COLO668 (cell line): ENCODE data around the gene IL11.
"Not testable (repeated sequence)": the region's sequence is repeated elsewhere in the genome, so short reads cannot be mapped to it uniquely, and the experiment has no call there.

ENCODE experiments used
- DNase-seq: peaks from one replicate; lab custom pipeline; 2025; ENCODE audit not compliant: unreplicated experiment; lab: John Stamatoyannopoulos, UW

Gene IL11

DNA sequence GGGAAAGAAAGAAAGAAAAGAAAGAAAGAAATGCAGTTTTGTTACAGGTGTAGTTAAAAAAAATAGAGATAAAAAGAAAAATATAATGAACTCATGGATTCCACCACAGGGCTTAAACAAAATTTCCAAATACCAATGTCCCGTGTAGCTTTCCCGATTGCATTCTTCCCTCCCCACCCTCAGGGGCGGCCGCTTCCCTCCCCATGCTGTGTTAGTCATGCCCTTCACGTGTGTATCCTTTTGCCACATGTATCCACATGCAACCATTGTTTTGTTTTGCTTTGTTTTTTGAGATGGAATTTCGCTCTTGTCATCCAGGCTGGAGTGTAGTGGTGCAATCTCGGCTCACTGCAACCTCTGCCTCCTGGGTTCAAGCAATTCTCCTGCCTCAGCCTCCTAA, 34.2 kb downstream of the IL11 start:
- no peak for DNase-seq

DNA sequence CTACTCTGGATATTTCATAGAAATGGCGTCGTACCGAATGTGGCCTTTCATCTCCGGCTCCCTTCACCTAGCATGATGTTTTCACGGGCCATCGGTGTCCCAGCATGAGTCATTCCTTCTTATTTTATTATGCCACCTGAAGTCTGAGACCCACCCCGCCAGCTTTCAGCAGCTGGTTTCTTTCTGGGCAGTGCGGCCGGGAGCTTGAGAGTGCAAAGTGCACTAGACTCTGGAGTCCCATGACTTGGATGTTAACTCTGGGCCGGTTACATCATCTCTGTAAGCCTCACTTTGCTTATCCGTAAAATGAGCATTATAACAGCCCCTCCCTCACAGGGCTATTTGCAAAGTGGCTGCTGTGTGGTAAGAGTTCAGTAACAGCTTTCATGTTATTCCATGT, 36.4 kb downstream of the IL11 start:
- peak; percentile 58 for DNase-seq

DNA sequence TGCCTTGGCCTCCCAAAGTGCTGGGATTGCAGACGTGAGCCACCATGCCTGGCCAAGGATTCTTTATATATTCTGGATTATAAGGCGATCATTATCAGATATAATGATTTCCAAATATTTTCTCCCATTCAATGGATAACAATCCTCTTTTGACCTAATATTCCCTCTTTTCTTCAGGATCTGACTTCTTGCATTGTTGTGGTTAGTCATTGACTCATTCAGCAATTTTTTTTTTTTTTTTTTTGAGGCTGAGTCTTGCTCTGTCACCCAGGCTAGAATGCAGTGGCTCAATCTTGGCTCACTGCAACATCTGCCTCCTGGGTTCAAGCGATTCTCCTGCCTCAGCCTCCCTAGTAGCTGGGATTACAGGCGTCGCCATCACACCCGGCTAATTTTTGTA, 40.5 kb downstream of the IL11 start:
- DNase-seq, result not testable (repeated sequence)

DNA sequence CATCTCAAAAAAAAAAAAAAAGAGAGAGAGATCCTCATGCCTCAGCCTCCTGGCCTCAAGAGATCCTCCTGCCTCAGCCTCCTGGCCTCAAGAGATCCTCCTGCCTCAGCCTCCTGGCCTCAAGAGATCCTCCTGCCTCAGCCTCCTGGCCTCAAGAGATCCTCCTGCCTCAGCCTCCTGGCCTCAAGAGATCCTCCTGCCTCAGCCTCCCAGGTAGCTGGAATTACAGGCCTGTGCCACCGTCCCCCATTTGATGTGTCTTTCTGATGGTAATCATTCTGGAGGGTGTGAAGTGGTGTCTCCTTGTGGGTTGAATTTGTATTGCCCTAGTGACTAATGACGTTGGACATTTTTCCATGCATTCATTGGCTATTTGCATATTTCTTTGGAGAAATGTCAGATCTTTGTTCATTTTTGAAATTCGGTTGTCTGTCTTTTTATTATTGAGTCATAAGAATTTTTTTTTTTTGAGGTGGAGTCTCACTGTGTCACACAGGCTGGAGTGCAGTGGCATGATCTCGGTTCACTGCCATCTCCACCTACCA, 41.4 kb downstream of the IL11 start:
- DNase-seq, result not testable (repeated sequence)

DNA sequence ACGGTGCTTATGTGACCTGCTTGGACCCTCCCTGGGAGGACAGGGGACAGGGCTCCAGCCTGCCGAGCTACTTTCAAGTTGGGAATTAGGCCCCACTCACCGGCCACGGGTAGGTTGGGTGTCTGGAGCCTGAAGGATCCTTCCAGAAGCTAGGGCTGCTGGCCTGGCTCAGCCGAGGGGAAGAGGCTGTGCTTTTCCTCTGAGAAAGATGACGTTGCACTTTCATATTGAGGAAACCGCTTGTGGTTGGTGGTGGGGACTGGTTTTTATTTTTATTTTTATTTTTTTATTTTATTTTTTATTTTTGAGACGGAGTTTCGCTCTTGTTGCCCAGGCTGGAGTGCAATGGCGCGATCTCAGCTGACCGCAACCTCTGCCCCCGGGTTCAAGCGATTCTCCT, 45.1 kb downstream of the IL11 start, which contains the start of gene TMEM150B:
TMEM150B (minus strand) TSS at position 170 of the 400 bp plus-strand sequence. CDS start 4,305 bp downstream, outside the sequence.
- no peak for DNase-seq

DNA sequence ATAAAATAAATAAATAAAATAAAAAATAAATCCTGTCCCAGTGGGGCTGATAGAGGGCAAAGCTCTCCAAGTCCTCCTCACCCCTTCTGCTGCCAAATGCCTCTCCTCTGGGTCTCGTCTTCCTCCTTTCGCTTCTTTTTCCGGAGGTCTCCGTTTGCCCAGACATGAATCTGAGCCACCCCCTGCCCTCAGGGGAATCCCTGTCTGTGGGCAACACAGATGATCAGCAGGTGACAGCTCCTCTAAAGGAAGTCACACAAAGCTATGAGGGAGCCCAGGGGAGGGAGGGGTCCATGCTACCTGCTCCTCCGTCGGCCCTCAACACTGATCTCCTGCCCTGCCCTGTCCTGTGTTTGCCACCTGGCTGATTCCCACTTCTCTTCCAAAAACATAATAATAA, 45.6 kb downstream of the IL11 start:
- no peak for DNase-seq

DNA sequence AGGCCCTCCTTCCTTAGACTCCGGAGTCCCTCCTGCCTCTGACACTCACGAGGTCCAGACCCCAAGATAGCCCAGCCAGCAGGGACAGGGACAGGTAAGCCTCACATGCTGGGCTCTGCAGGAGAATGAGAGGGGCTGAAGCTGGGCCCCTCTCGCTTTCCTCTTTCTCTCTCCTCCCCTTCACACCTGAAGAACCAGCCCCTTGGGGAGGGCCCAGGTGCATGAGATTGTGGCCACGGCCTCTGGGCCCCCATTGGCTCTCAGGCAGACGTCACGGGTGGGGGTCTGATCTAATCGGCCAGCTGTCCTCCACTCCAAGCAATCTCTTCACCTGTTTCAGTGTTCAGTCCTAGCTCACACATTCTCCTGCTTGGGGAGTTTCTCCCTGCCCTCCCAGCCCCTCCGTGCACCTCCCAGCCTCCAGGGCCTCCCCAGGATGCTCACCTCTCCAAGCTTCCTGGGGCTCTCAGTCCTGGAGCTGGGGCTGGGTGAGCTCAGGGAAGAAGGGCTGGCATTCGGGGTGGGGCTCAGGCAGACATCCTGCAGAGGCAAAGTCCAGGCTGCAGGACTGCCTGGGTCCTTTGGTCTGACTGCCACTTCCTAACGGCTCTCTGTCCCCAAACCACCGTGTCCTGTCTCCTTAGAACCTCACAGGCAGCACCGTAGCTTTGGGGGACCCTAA, 47.9 kb downstream of the IL11 start:
- DNase-seq, result no peak

DNA sequence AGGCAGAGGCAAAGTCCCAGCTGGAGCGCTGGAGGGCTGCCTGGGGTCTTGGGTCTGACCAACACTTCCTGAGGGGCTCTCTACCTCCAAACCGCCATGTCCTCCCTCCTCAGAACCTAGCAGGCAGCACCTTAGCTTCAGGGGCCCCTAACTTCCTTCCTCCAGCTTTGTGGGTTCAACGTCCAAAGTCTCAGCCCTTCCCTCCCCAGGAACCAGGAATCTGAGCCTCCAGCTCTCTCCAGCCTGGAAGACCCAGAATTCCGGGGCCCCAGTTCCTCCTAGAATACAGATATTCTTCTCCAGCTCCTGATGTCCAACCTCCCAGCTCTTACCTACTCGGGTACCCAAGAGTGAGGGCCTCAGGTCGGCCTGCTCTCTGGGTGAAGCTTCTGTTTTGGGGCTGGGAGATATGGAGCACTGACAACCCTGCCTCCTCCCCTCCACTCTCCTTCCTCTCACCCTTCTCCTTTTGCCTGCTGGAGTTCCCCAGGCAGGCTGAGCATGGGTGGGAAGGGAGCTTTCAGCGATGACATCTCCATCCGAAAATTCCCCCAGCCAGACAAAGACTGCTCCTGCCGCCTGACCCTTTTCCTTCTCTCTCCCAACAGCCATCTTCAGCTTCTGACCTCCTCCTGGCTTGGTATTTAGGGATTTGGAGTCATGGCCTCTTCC, 48.7 kb downstream of the IL11 start:
- DNase-seq, result no peak

DNA sequence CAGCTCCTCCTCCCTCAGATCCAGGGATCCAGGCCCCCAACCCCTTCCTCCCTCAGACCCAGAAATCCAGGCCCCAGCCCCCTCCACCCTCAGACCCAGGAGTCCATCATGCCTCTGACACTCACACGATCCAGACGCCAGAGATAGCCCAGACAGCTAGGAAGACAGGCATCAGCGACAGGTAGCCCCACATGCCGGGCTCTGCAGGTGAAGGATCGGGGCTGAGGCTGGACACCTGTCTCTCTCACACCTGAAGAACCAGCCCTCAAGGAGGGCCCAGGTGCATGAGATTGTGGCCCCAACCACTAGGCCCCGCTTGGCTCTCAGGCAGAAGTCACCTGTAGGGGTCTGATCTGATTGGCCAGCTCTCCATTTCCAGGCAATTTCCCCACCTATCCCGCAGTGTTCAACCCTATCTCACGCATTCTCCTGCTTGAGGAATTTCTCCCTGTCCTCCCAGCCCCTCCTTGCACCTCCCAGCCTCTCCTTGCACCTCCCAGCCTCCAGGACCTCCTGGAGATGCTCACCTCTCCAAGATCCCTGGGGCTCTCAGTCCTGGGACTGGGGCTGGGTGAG, 49.3 kb downstream of the IL11 start:
- no peak for DNase-seq

DNA sequence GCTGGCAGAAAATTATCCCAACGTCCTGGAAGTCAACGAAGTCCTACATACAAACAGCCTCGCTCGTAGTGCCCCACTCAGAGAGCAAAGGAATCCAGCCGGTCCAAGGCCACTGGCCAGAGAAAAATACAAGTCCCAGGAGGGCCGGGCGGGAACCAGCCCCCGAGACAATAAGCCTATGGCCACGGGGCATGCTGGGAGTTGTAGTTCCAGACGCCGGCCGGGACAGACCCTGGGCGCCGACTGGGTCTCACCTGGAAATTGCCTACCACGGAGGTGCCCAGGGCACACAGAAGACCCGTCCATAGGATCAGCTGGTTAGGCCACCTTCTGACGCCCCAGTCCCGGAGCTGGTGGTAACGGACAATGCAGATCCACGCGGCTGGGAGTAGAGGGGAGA, 50.5 kb downstream of the IL11 start:
- DNase-seq, result peak; percentile 66

DNA sequence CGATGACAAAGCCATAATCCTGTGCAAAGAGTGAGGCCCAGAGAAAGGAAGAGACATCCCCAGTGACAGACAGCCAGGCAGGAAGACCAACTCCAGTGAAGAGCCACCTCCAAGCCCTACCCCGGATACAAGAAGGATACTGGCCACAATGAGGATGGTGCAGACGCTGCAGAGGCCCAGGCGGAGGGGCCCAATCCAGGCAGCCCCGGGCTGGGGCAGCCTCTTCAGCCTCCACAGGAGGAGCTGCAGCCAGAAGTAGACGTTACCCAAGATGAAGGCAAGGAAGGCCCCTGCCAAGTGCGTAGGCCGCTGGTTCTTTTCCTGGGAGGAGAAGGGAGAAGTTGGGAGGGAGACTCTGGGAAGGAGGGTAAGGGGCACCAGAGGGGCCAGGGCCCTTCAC, 53.6 kb downstream of the IL11 start:
- DNase-seq, result no peak

DNA sequence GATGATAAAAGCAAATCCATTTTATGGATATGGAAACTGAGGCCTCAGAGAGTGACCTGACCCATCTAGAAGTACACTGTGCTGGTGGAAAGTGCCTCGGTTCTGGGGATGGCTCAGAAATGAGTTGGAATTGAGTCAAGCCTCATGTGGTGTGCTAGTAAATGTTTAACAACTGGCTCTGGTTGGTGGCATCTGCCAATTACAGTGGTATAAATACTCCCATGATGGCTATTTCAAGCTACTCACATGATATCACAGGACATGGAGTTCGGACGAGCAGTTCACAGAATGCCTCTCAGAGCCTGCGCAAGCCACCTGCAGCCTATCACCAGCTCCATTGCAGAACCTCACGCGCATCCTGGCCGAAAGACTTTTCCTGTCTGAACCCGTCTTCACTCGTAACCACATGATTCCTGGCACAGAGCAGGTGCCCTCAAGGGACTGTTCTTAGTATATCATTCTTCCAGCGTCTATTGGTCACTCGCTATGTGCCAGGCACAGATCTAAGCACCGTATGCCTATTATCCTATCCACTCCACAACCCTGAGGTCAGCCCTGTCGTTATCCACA, 54.2 kb downstream of the IL11 start:
- DNase-seq, result no peak

DNA sequence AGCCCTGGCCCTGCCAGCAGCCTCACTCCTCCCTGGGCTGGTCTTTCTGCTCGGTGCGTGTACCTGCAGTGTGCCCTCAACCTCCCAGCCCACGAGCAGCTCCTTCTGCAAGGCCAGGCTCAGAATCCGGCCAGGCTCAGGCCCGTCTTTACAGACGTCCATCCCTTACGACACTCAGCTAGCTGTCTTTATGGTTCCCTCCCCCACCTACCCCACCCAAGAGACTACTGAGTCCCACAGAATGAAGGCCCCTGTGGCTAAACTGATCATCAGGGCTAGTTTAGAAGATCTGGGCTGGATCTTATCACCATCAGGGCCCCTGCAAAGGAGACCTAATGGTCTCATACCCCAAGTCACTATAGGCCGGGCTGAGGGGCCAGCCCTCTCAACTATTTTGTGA, 55.9 kb downstream of the IL11 start:
- DNase-seq, result no peak
